ENCODE results near the gene PPIB.

PPIB gene

GRCh38 chr15:64149424-64149823 lies 13.4 kb downstream of the PPIB start:
- H3K4me3 ChIP-seq (ENCODE audit: insufficient read depth, low read depth, low read length, poor library complexity, severe bottlenecking) = no peak overlapping the region
- no peaks in the 10 kb centered on the region for H3K9me3 ChIP-seq (ENCODE audit: control insufficient read depth, low read length)
- H3K4me1 ChIP-seq (ENCODE audit: control insufficient read depth, insufficient read depth, low read length, poor library complexity, severe bottlenecking) = peaks cover 23% of the 10 kb centered on the region
- peaks cover 5% of the 10 kb centered on the region for H3K36me3 ChIP-seq (ENCODE audit: control insufficient read depth, insufficient read depth, low read length)
- peaks cover 12% of the 10 kb centered on the region for H3K27me3 ChIP-seq (replicated peaks; ENCODE audit: control insufficient read depth, insufficient read depth, low read length, poor library complexity, severe bottlenecking)
- DNase-seq = no peak
- H3K27ac ChIP-seq (ENCODE audit: insufficient read depth, low read length, poor library complexity, severe bottlenecking) = no peak overlapping the region

GRCh38 chr15:64148581-64148980 lies 14.2 kb downstream of the PPIB start:
- Histone ChIP-seq H3K9me3 (ENCODE audit: control insufficient read depth, low read length) (no peaks in the 10 kb centered on the region), H3K27ac (ENCODE audit: insufficient read depth, low read length, poor library complexity, severe bottlenecking) (no peak overlapping the region), H3K36me3 (ENCODE audit: control insufficient read depth, insufficient read depth, low read length) (peaks cover 2% of the 10 kb centered on the region), H3K27me3 (replicated peaks; ENCODE audit: control insufficient read depth, insufficient read depth, low read length, poor library complexity, severe bottlenecking) (peaks cover 12% of the 10 kb centered on the region), H3K4me3 (ENCODE audit: insufficient read depth, low read depth, low read length, poor library complexity, severe bottlenecking) (no peak overlapping the region), H3K4me1 (ENCODE audit: control insufficient read depth, insufficient read depth, low read length, poor library complexity, severe bottlenecking) (peaks cover 23% of the 10 kb centered on the region)
- DNase-seq = no peak

- no peaks in the 10 kb centered on the region for H3K9me3 ChIP-seq (ENCODE audit: control insufficient read depth, low read length)
- H3K36me3 ChIP-seq (ENCODE audit: control insufficient read depth, insufficient read depth, low read length) = peaks cover 6% of the 10 kb centered on the region
- no peak overlapping the region for H3K27ac ChIP-seq (ENCODE audit: insufficient read depth, low read length, poor library complexity, severe bottlenecking)
- no peak for DNase-seq
- H3K4me1 ChIP-seq (ENCODE audit: control insufficient read depth, insufficient read depth, low read length, poor library complexity, severe bottlenecking) = peaks cover 19% of the 10 kb centered on the region
- H3K27me3 ChIP-seq (replicated peaks; ENCODE audit: control insufficient read depth, insufficient read depth, low read length, poor library complexity, severe bottlenecking) = peaks cover 12% of the 10 kb centered on the region
- no peak overlapping the region for H3K4me3 ChIP-seq (ENCODE audit: insufficient read depth, low read depth, low read length, poor library complexity, severe bottlenecking)
Measured at GRCh38 chr15:64148168-64148567, 14.7 kb downstream of the PPIB start.

GRCh38 chr15:64146885-64147681 lies 15.7 kb downstream of the PPIB start:
- DNase-seq = no peak
- no peak overlapping the region for H3K4me3 ChIP-seq (ENCODE audit: insufficient read depth, low read depth, low read length, poor library complexity, severe bottlenecking)
- peaks cover 9% of the 10 kb centered on the region for H3K4me1 ChIP-seq (ENCODE audit: control insufficient read depth, insufficient read depth, low read length, poor library complexity, severe bottlenecking)
- H3K27ac ChIP-seq (ENCODE audit: insufficient read depth, low read length, poor library complexity, severe bottlenecking) = no peak overlapping the region
- H3K27me3 ChIP-seq (replicated peaks; ENCODE audit: control insufficient read depth, insufficient read depth, low read length, poor library complexity, severe bottlenecking) = peaks cover 6% of the 10 kb centered on the region
- H3K9me3 ChIP-seq (ENCODE audit: control insufficient read depth, low read length) = no peaks in the 10 kb centered on the region
- peaks cover 12% of the 10 kb centered on the region for H3K36me3 ChIP-seq (ENCODE audit: control insufficient read depth, insufficient read depth, low read length)

- no peaks in the 10 kb centered on the region for H3K9me3 ChIP-seq (ENCODE audit: control insufficient read depth, low read length)
- peaks cover 4% of the 10 kb centered on the region for H3K4me1 ChIP-seq (ENCODE audit: control insufficient read depth, insufficient read depth, low read length, poor library complexity, severe bottlenecking)
- H3K4me3 ChIP-seq (ENCODE audit: insufficient read depth, low read depth, low read length, poor library complexity, severe bottlenecking) = no peak overlapping the region
- no peak for DNase-seq
- peaks cover 12% of the 10 kb centered on the region for H3K36me3 ChIP-seq (ENCODE audit: control insufficient read depth, insufficient read depth, low read length)
- peaks cover under 1% of the 10 kb centered on the region for H3K27me3 ChIP-seq (replicated peaks; ENCODE audit: control insufficient read depth, insufficient read depth, low read length, poor library complexity, severe bottlenecking)
- H3K27ac ChIP-seq (ENCODE audit: insufficient read depth, low read length, poor library complexity, severe bottlenecking) = no peak overlapping the region
Measured at GRCh38 chr15:64146520-64146884, 16.3 kb downstream of the PPIB start.

GRCh38 chr15:64146041-64146440 lies 16.8 kb downstream of the PPIB start:
- H3K36me3 ChIP-seq (ENCODE audit: control insufficient read depth, insufficient read depth, low read length) = peaks cover 12% of the 10 kb centered on the region
- no peak overlapping the region for H3K27ac ChIP-seq (ENCODE audit: insufficient read depth, low read length, poor library complexity, severe bottlenecking)
- no peaks in the 10 kb centered on the region for H3K9me3 ChIP-seq (ENCODE audit: control insufficient read depth, low read length)
- H3K27me3 ChIP-seq (replicated peaks; ENCODE audit: control insufficient read depth, insufficient read depth, low read length, poor library complexity, severe bottlenecking) = no peaks in the 10 kb centered on the region
- H3K4me3 ChIP-seq (ENCODE audit: insufficient read depth, low read depth, low read length, poor library complexity, severe bottlenecking) = no peak overlapping the region
- DNase-seq = no peak
- no peaks in the 10 kb centered on the region for H3K4me1 ChIP-seq (ENCODE audit: control insufficient read depth, insufficient read depth, low read length, poor library complexity, severe bottlenecking)

- no peak for DNase-seq
- H3K36me3 ChIP-seq (ENCODE audit: control insufficient read depth, insufficient read depth, low read length) = peaks cover 12% of the 10 kb centered on the region
- no peak overlapping the region for H3K27ac ChIP-seq (ENCODE audit: insufficient read depth, low read length, poor library complexity, severe bottlenecking)
- H3K9me3 ChIP-seq (ENCODE audit: control insufficient read depth, low read length) = no peaks in the 10 kb centered on the region
- no peaks in the 10 kb centered on the region for H3K4me1 ChIP-seq (ENCODE audit: control insufficient read depth, insufficient read depth, low read length, poor library complexity, severe bottlenecking)
- H3K4me3 ChIP-seq (ENCODE audit: insufficient read depth, low read depth, low read length, poor library complexity, severe bottlenecking) = no peak overlapping the region
- no peaks in the 10 kb centered on the region for H3K27me3 ChIP-seq (replicated peaks; ENCODE audit: control insufficient read depth, insufficient read depth, low read length, poor library complexity, severe bottlenecking)
Measured at GRCh38 chr15:64144565-64145281, 18.1 kb downstream of the PPIB start.

- DNase-seq = no peak
Measured at GRCh38 chr15:64144192-64144564, 18.6 kb downstream of the PPIB start.

GRCh38 chr15:64143276-64143675 lies 19.5 kb downstream of the PPIB start:
- Histone ChIP-seq H3K27me3 (replicated peaks; ENCODE audit: control insufficient read depth, insufficient read depth, low read length, poor library complexity, severe bottlenecking) (no peaks in the 10 kb centered on the region), H3K36me3 (ENCODE audit: control insufficient read depth, insufficient read depth, low read length) (peaks cover 17% of the 10 kb centered on the region), H3K9me3 (ENCODE audit: control insufficient read depth, low read length) (no peaks in the 10 kb centered on the region), H3K27ac (ENCODE audit: insufficient read depth, low read length, poor library complexity, severe bottlenecking) (no peak overlapping the region), H3K4me3 (ENCODE audit: insufficient read depth, low read depth, low read length, poor library complexity, severe bottlenecking) (no peak overlapping the region), H3K4me1 (ENCODE audit: control insufficient read depth, insufficient read depth, low read length, poor library complexity, severe bottlenecking) (no peaks in the 10 kb centered on the region)
- no peak for DNase-seq

More at GRCh38 chr15:64144192-64144564, 18.6 kb downstream of the PPIB start:
- Histone ChIP-seq H3K4me3 (ENCODE audit: insufficient read depth, low read depth, low read length, poor library complexity, severe bottlenecking) (no peak overlapping the region), H3K27me3 (replicated peaks; ENCODE audit: control insufficient read depth, insufficient read depth, low read length, poor library complexity, severe bottlenecking) (no peaks in the 10 kb centered on the region), H3K4me1 (ENCODE audit: control insufficient read depth, insufficient read depth, low read length, poor library complexity, severe bottlenecking) (no peaks in the 10 kb centered on the region), H3K9me3 (ENCODE audit: control insufficient read depth, low read length) (no peaks in the 10 kb centered on the region), H3K36me3 (ENCODE audit: control insufficient read depth, insufficient read depth, low read length) (peaks cover 12% of the 10 kb centered on the region), H3K27ac (ENCODE audit: insufficient read depth, low read length, poor library complexity, severe bottlenecking) (no peak overlapping the region)

- Histone ChIP-seq H3K4me1 (ENCODE audit: control insufficient read depth, insufficient read depth, low read length, poor library complexity, severe bottlenecking) (no peaks in the 10 kb centered on the region), H3K27ac (ENCODE audit: insufficient read depth, low read length, poor library complexity, severe bottlenecking) (no peak overlapping the region), H3K36me3 (ENCODE audit: control insufficient read depth, insufficient read depth, low read length) (peaks cover 31% of the 10 kb centered on the region), H3K4me3 (ENCODE audit: insufficient read depth, low read depth, low read length, poor library complexity, severe bottlenecking) (no peak overlapping the region), H3K9me3 (ENCODE audit: control insufficient read depth, low read length) (no peaks in the 10 kb centered on the region), H3K27me3 (replicated peaks; ENCODE audit: control insufficient read depth, insufficient read depth, low read length, poor library complexity, severe bottlenecking) (no peaks in the 10 kb centered on the region)
- DNase-seq = no peak
Measured at GRCh38 chr15:64141798-64142512, 20.9 kb downstream of the PPIB start.

Measured in effector memory CD4-positive, alpha-beta T cell (primary cell).